Activated CD8-positive, alpha-beta memory T cell treated with anti-CD3 and anti-CD28 coated beads for 48 hours (primary cell): ENCODE data around the gene SLC15A4.

Experiments
- DNase-seq, 3 experiments: peaks; one replicate each; pipeline ENCODE4 v3.0.0-alpha.2; 2020; ENCODE audit warnings: low read depth in 2 of 3, low spot score in 2 of 3

The SLC15A4 gene

DNA sequence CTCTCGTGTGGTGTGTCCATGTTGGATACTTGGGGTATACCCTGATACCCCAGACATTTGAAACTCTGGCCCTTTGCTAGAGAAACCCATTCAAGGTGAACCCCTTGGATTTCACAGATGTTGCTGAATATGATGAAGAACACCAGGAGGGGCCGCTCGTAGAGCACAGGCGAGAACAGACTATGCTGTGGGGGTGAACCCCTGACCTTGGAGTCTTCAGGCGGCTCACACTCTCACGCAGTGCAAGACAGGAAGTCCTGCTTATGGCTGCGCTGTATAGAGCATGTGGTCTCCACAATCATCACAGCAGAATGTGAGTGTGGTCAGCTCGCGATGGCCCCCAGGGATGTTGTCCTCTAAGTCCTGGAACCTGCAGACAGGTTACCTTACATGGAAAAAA is 60.4 kb downstream of the SLC15A4 start:
- DNase-seq = no peak

GRCh38 chr12:128761379-128761790 is 62.4 kb downstream of the SLC15A4 start:
- no peak for DNase-seq

DNA sequence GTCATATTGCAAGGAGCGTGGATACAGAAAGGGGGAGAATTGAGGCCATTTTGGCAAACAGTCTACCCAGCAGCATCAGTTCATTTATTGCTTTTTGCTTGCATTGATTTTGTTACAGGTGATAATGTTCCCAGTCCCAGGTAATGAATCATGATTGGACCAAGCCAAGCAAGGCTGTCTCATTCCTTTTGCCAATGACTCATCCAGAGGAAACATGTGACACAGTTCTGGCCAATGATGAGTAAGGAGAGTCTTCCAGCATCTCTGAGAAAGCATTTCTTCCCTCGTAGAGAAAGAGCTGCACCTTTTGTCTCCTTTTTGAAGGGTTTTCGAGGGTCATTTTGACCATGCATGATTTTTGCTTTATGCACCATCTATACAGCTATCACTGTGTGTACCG is 68.2 kb downstream of the SLC15A4 start:
- DNase-seq = no peak

- DNase-seq = no peak
Measured at GRCh38 chr12:128754275-128754674, 69.5 kb downstream of the SLC15A4 start.

DNA sequence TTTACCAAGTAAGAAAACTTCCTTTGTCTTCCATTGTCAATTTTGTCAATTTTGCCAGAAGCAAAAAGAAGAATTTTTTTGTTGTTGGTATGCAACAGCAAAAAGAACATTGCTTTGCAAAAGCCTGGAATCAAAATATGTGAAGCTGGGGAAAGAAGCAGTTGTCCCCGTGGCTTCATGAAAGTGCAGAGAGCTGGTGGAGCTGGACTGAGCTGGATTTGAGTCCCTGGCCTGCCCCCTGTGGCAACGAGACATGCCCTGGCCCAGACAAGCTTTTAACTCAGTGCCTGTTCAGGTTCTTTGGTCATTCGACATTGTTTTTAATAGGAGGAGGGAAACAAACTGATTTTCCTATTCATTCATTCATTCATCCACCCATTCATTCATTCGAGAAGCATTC is 70.3 kb downstream of the SLC15A4 start:
- DNase-seq = no peak

DNA sequence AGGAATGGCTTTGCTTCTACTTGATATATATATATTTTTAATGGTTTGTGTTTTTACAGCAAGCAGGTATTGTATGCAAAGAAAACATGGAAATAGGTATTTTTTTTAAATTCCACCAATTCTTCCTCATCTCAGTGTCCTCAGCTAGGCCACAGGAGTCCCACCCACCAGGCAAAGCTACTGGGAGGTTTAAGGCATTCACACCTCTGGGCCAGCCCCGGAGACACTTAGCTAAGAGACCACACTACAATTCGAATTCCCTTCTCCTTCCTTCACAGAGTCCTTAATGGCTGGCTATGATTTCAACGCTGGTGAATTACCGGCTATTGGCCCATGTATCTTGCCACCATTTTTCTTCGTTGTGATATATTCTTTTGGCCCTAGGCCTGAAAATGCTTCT is 71.4 kb downstream of the SLC15A4 start:
- no peak for DNase-seq

DNA sequence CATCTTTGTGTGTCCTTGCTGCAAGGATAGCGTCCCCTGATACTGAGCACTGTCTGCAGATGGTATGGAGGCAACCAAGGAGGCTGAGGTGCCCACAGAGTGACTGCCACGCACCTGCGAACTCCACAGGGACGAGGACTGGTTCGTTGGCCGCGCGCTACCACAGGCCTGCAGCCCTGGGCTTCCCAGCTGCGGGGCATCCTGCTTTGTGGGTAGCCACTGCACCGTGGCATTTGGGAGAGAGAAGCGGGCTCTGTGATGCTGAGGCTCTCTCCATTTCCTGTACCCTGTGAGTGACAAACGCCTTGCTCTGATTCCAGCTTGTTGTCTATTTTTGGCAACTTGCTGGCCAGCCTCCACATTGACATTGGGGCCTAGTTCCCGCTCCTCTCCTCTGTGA is 76.3 kb downstream of the SLC15A4 start:
- DNase-seq = no peak

DNA sequence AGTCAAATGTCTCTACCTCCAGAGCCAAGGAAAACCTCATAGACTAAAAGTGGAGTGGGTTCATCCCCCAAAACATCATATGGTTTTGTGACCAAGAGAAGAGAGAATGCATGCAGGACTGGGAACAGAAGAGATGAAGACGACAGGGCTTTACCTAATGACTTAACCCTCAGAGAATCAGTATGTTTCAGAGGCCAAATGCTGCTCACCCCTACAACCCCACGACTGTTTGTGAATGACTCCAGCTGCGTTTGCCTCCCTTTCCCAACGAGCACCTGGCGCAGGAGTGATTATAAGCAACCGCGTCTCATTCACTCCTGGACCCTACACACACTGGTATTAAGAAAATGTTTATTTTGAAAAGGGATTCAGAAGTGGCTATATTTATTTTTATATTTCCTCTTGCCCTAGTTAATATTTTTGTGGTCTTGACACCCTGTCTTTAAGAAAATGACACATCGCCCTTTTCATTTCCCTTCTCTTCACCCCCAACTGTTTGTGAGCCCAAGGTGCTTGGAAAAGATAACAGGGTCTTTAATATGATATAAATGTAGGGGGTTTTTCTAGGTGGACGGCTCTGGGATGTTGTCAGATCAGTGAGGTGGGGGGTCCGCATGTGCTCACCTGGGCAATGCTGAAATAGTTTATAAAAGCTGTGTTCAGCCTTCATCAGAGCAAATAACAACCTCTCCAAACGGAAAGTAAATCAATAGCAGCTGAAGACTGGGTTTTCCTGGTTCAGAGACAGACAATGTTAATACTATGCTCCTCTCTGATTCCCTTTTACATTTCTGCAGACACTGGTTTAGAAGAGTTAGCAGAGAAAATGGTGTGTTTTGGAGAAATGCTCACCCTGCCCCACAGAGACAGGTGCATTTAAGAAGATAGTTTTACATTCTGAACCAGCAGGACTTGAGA is 77.7 kb downstream of the SLC15A4 start:
- DNase-seq = no peak

- DNase-seq = no peak
Measured at GRCh38 chr12:128743916-128744315, 79.8 kb downstream of the SLC15A4 start.
